Chondrocyte (in vitro differentiated cells): Measurements from ENCODE around the gene ZIC5. TPM values are rescaled to one million over a fixed set of nuclear protein-coding genes. Genes with fewer than 3 reads are reported as not detected.

Experiments
- DNase-seq: peaks from one replicate; pipeline ENCODE4 v3.0.0; 2021; ENCODE audit warnings: mixed read lengths, low spot score
- H3K27ac Mint-ChIP-seq: one replicate; pipeline ENCODE4 v1.8.0; 2021; ENCODE audit warnings: mild to moderate bottlenecking, moderate library complexity, mixed read lengths; ENCODE audit not compliant: unreplicated experiment
- H3K27me3 Mint-ChIP-seq: 2 replicates; pipeline ENCODE4 v1.8.0; 2021; ENCODE audit warnings: low read depth, mixed read lengths
- H3K36me3 Mint-ChIP-seq: 2 replicates; pipeline ENCODE4 v1.8.0; 2021; ENCODE audit warnings: low read depth, mixed read lengths
- H3K4me1 Mint-ChIP-seq: 2 replicates; pipeline ENCODE4 v1.8.0; 2021; ENCODE audit warnings: low read depth, mild to moderate bottlenecking, mixed read lengths
- H3K4me3 Mint-ChIP-seq: one replicate; pipeline ENCODE4 v1.8.0; 2021; ENCODE audit warnings: mild to moderate bottlenecking, moderate library complexity, mixed read lengths; ENCODE audit not compliant: unreplicated experiment
- H3K9me3 Mint-ChIP-seq: 2 replicates; pipeline ENCODE4 v1.8.0; 2021; ENCODE audit warnings: low read depth, mixed read lengths
- total RNA-seq: library from RNA; stranded (reverse); gene quantifications from 3 replicates; pipeline ENCODE4 v1.2.1, GENCODE V29; 2021
- TF ChIP-seq, protein P1 (sequence below): fragments of 200-600 bp; sonication (generic); IDR thresholded peaks from 2 replicates; pipeline ENCODE4 v1.5.0; 2021; ENCODE audit warnings: antibody characterized with exemption, mild to moderate bottlenecking, moderate library complexity

Gene ZIC5
- total RNA-seq, 1 donor from 2014 or later = 3.1 TPM

DNA sequence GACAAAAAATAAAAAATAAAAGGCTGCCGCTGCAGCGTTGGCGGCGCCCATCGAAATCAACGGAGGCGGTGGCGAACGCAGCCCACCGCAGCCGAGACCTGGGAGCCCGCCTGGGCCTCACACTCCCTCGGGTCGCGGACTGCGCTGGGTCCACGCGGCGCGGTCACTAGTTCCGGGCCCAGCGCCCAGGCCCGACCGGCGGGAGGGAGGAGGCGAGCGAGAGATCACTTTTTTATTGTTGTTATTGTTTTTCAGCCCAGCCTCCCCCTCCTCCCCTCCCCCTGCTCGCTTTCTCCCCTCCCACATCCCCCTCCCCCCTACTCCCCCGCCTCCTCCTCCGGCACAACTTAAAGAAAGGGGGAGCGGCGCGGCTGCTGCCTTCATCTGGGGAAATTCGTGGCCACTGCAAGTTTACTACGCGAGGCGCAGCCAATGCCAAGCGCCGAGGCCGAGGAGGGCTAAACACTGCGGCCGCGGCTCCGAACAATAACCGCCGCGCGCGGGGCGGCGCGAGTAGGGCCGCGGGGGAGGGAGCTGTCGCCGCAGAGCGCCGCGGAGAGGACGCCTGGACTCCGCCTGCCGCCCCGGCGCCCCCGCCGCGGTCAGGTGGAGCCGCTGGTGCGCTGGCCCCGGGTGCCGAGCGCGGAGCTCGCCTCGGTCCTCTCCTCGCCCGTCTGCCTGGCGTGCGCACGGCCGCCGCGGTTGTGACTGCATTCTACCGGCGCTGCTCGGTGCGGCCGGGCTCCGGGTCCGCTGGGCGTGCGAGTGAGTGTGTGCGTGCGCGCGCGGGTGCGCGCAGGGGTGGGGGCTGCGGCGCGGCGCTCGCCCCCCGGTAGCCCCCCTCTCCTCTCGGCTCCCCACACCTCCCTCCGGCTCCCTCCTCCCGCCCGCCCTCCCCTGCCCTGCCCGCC, 9.5 kb upstream of the ZIC5 start:
- Mint-ChIP-seq H3K4me1 (peaks cover 29% of the 10 kb centered on the region), H3K4me3 (peak overlapping the region; percentile 72), H3K9me3 (no peaks in the 10 kb centered on the region), H3K27me3 (no peaks in the 10 kb centered on the region), H3K36me3 (peaks cover 19% of the 10 kb centered on the region), H3K27ac (peak overlapping the region; percentile 90)
- peak; percentile 95 for DNase-seq
- TF ChIP-seq, protein P1, sequence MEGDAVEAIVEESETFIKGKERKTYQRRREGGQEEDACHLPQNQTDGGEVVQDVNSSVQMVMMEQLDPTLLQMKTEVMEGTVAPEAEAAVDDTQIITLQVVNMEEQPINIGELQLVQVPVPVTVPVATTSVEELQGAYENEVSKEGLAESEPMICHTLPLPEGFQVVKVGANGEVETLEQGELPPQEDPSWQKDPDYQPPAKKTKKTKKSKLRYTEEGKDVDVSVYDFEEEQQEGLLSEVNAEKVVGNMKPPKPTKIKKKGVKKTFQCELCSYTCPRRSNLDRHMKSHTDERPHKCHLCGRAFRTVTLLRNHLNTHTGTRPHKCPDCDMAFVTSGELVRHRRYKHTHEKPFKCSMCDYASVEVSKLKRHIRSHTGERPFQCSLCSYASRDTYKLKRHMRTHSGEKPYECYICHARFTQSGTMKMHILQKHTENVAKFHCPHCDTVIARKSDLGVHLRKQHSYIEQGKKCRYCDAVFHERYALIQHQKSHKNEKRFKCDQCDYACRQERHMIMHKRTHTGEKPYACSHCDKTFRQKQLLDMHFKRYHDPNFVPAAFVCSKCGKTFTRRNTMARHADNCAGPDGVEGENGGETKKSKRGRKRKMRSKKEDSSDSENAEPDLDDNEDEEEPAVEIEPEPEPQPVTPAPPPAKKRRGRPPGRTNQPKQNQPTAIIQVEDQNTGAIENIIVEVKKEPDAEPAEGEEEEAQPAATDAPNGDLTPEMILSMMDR = no peak

DNA sequence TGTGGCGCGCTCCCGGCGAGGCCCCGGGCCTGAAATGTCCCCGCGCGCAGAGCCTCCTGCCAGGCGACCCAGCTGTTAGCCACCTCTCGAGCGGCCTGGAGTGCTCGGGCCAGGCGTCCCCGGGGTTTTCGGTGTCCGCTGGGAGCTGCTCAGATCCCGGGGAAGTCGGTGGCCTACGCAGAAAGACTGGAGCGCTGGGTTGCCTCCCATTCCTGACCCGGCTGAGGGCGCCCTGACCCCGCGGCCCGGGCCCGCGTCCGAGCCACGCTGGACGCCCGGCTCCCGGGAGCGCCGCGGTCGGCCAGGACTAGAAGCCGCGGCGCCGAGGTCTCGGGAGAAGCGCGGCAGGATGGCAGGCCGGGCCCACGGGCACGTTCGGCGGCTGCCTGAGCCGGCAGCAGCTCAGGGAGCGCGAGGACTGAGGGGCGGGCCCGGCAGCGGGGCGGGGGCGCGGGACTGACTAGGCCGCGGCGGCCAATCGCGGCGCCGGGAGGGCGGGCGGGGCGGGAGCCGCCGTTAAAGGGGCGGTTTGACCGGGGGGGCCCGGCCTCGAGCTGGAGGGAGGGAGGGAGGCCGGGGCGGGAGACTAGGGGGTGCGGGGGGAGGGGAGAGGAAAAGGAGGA, 8.7 kb upstream of the ZIC5 start:
- Mint-ChIP-seq H3K36me3 (peaks cover 17% of the 10 kb centered on the region), H3K27ac (peak overlapping the region; percentile 90), H3K9me3 (no peaks in the 10 kb centered on the region), H3K4me3 (peak overlapping the region; percentile 72), H3K27me3 (no peaks in the 10 kb centered on the region), H3K4me1 (peaks cover 26% of the 10 kb centered on the region)
- no peak for DNase-seq
- TF ChIP-seq, protein P1 = peak; percentile 21

DNA sequence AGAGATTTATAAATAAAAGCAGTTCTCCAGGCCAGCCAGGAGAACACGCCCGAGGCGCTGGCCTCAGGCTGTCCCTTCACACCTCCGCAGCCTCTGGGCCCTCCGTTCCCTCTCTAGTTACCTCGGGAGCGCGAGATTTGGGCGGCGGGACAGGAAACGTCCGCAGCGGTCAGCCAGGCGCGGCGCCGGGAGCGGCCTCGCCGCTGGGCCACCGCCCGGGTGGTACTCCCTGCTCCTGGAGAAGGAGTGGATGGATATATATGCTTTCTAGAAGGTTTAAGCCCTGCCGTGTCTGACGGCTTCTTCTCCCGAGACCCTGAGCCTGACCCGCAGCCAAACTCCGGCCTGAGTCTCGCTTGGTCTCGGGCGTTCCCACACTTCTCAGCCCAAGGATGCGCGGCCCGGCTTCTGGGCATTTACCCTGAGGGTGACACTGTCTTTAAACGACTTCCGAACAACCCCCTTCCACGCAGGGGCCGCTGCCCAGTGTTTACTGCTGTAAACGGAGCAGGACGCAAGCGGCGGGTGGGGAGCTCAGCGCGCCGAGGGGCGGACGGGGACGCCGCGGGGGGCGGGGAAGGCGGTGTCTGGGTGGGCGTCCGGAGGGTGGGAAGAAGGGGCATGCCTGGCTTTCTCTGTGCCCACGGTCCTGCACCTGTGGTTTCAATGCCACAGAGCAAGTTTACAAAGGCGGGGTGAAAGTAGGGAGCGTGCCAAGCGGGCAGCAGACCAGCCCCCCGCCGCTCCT, 8.1 kb upstream of the ZIC5 start:
- Mint-ChIP-seq H3K4me3 (peak overlapping the region; percentile 72), H3K27me3 (no peaks in the 10 kb centered on the region), H3K9me3 (no peaks in the 10 kb centered on the region), H3K36me3 (peaks cover 17% of the 10 kb centered on the region), H3K27ac (peak overlapping the region; percentile 88), H3K4me1 (peaks cover 26% of the 10 kb centered on the region)
- TF ChIP-seq, protein P1 = no peak
- DNase-seq = no peak

DNA sequence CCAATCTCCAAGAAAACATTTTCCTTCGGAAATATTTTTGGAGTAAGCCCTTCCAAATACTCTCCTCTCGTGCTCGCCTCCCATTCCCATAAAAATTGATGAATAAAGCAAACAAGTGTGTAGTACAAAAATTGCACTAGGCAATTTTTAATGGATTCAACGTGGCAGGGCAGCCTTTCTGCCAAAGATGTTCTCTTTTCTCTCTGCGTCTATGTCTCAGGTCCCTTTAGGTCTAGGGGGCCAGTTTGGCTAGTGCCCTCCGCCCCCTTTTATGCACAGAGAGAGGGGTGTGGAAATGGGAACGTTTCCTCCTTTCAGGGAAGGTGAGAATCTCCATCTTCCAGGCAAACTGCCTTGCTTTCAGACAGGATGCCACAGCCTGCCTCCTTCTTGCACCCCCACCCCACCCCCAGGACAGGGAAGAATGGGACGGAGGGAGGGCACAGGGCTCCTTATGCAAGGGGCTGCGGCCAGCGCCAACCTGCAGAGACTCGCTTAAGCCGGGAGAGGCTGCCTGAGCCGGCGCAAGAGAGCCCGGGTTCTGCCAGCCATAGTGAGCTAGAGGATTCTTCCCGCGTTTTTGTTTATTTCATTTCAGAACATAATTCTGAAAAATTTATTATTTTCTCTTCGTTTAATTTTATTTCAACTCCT, 7.4 kb upstream of the ZIC5 start:
- TF ChIP-seq, protein P1 = no peak
- DNase-seq = no peak
- peak overlapping the region; percentile 72 for H3K4me3 Mint-ChIP-seq
- H3K9me3 Mint-ChIP-seq = no peaks in the 10 kb centered on the region
- H3K27me3 Mint-ChIP-seq = no peaks in the 10 kb centered on the region
- peak overlapping the region; percentile 86 for H3K27ac Mint-ChIP-seq
- H3K4me1 Mint-ChIP-seq = peaks cover 26% of the 10 kb centered on the region
- peaks cover 10% of the 10 kb centered on the region for H3K36me3 Mint-ChIP-seq
